ENCODE data around the gene WDFY1. TPM values are rescaled to one million over a fixed set of nuclear protein-coding genes. Genes with fewer than 3 reads are reported as not detected.

Gene WDFY1
- total and polyA plus RNA-seq, 9 of the 15 experiments (the other 6 are each of a cell fraction or from before 2014, with no cell fraction given), result 5.4 to 27.6 (median 17.5) TPM

- TF ChIP-seq ZBTB49 (CRISPR knock-in tag; IDR thresholded peaks at IDR 0.05; ENCODE audit: borderline replicate concordance), result no peak
- TF ChIP-seq NRF1 (conservative IDR thresholded peaks at IDR 0.05 in 1 of 2, IDR thresholded peaks at IDR 0.05 in 1 of 2), result no peak
- TF ChIP-seq NFIX (CRISPR knock-in tag; IDR thresholded peaks at IDR 0.05; ENCODE audit: low read depth), result no peak
- TF ChIP-seq E2F6 (IDR thresholded peaks at IDR 0.05; ENCODE audit: borderline replicate concordance in 1 of 2, extremely low read depth in 1 of 2, insufficient read depth in 1 of 2, insufficient read length in 1 of 2, low read depth in 1 of 2, low read length in 1 of 2, poor library complexity in 1 of 2, severe bottlenecking in 1 of 2), result no peak
- TF ChIP-seq ZNF431 (CRISPR knock-in tag; IDR thresholded peaks at IDR 0.05), result no peak
- TF ChIP-seq VEZF1 (CRISPR knock-in tag; IDR thresholded peaks at IDR 0.05), result no peak
- no peak for TF ChIP-seq THAP7 (CRISPR knock-in tag; IDR thresholded peaks at IDR 0.05)
These were observed 26.6 kb upstream of the WDFY1 start (continued) for GRCh38 chr2:223971731-223972130.

All from K562 (cell line).